ENCODE measurements around the gene MRPL1. TPM values are rescaled to one million over a fixed set of nuclear protein-coding genes. Genes with fewer than 3 reads are reported as not detected.

MRPL1 gene
- total and polyA plus RNA-seq, 4 donors = 32.5 to 44.7 (median 35.9) TPM

- H3K36me3 ChIP-seq (ENCODE audit: control insufficient read depth, insufficient read depth, low read length) = no peaks in the 10 kb centered on the region
- H3K4me1 ChIP-seq (ENCODE audit: control insufficient read depth, insufficient read depth, low read length) = no peaks in the 10 kb centered on the region
- H3K4me3 ChIP-seq (ENCODE audit: low read depth, low read length) = no peak overlapping the region
- DNase-seq (ENCODE audit: low read depth in 4 of 6, low spot score in 6 of 6) = no peak
- no peak overlapping the region for H3K27ac ChIP-seq (ENCODE audit: low read depth, low read length)
- no peaks in the 10 kb centered on the region for H3K27me3 ChIP-seq (ENCODE audit: control insufficient read depth, insufficient read depth, low read length)
- no peaks in the 10 kb centered on the region for H3K9me3 ChIP-seq (ENCODE audit: control insufficient read depth, insufficient read depth, low read length)
Measured at GRCh38 chr4:77990456-77990855, 127.8 kb downstream of the MRPL1 start.

GRCh38 chr4:77990904-77991358 is 128.3 kb downstream of the MRPL1 start:
- Histone ChIP-seq H3K4me1 (ENCODE audit: control insufficient read depth, insufficient read depth, low read length) (no peaks in the 10 kb centered on the region), H3K36me3 (ENCODE audit: control insufficient read depth, insufficient read depth, low read length) (no peaks in the 10 kb centered on the region), H3K4me3 (ENCODE audit: low read depth, low read length) (no peak overlapping the region), H3K9me3 (ENCODE audit: control insufficient read depth, insufficient read depth, low read length) (no peaks in the 10 kb centered on the region), H3K27ac (ENCODE audit: low read depth, low read length) (no peak overlapping the region), H3K27me3 (ENCODE audit: control insufficient read depth, insufficient read depth, low read length) (no peaks in the 10 kb centered on the region)
- peak in 1 of 6 donors; percentile 21 for DNase-seq (ENCODE audit: low read depth in 4 of 6, low spot score in 6 of 6)
- no CpG with 5 or more reads among the region's 2 CpGs for WGBS (ENCODE audit: insufficient coverage)

- no peaks in the 10 kb centered on the region for H3K4me1 ChIP-seq (ENCODE audit: control insufficient read depth, insufficient read depth, low read length)
- H3K9me3 ChIP-seq (ENCODE audit: control insufficient read depth, insufficient read depth, low read length) = no peaks in the 10 kb centered on the region
- WGBS (ENCODE audit: insufficient coverage) = 63% methylated on average over 1 of the region's 1 CpG
- no peaks in the 10 kb centered on the region for H3K36me3 ChIP-seq (ENCODE audit: control insufficient read depth, insufficient read depth, low read length)
- no peak overlapping the region for H3K27ac ChIP-seq (ENCODE audit: low read depth, low read length)
- DNase-seq (ENCODE audit: low read depth in 4 of 6, low spot score in 6 of 6) = peak in 2 of 6 donors; percentile 35 to 49
- H3K27me3 ChIP-seq (ENCODE audit: control insufficient read depth, insufficient read depth, low read length) = no peaks in the 10 kb centered on the region
- H3K4me3 ChIP-seq (ENCODE audit: low read depth, low read length) = no peak overlapping the region
Measured at GRCh38 chr4:77992581-77992980, 130.0 kb downstream of the MRPL1 start.

GRCh38 chr4:77994194-77994721 is 131.6 kb downstream of the MRPL1 start:
- no peaks in the 10 kb centered on the region for H3K27me3 ChIP-seq (ENCODE audit: control insufficient read depth, insufficient read depth, low read length)
- DNase-seq (ENCODE audit: low read depth in 4 of 6, low spot score in 6 of 6) = peak in 5 of 6 donors; percentile 31 to 82 (median 33)
- H3K27ac ChIP-seq (ENCODE audit: low read depth, low read length) = no peak overlapping the region
- H3K9me3 ChIP-seq (ENCODE audit: control insufficient read depth, insufficient read depth, low read length) = no peaks in the 10 kb centered on the region
- H3K36me3 ChIP-seq (ENCODE audit: control insufficient read depth, insufficient read depth, low read length) = no peaks in the 10 kb centered on the region
- no peaks in the 10 kb centered on the region for H3K4me1 ChIP-seq (ENCODE audit: control insufficient read depth, insufficient read depth, low read length)
- H3K4me3 ChIP-seq (ENCODE audit: low read depth, low read length) = no peak overlapping the region

- no peaks in the 10 kb centered on the region for H3K36me3 ChIP-seq (ENCODE audit: control insufficient read depth, insufficient read depth, low read length)
- H3K4me1 ChIP-seq (ENCODE audit: control insufficient read depth, insufficient read depth, low read length) = no peaks in the 10 kb centered on the region
- WGBS (ENCODE audit: insufficient coverage) = 0% methylated on average over 1 of the region's 3 CpGs
- H3K4me3 ChIP-seq (ENCODE audit: low read depth, low read length) = no peak overlapping the region
- no peaks in the 10 kb centered on the region for H3K9me3 ChIP-seq (ENCODE audit: control insufficient read depth, insufficient read depth, low read length)
- DNase-seq (ENCODE audit: low read depth in 4 of 6, low spot score in 6 of 6) = no peak
- H3K27me3 ChIP-seq (ENCODE audit: control insufficient read depth, insufficient read depth, low read length) = no peaks in the 10 kb centered on the region
- H3K27ac ChIP-seq (ENCODE audit: low read depth, low read length) = no peak overlapping the region
Measured at GRCh38 chr4:77996076-77996475, 133.4 kb downstream of the MRPL1 start.

- H3K36me3 ChIP-seq (ENCODE audit: control insufficient read depth, insufficient read depth, low read length) = no peaks in the 10 kb centered on the region
- H3K9me3 ChIP-seq (ENCODE audit: control insufficient read depth, insufficient read depth, low read length) = no peaks in the 10 kb centered on the region
- no peak for DNase-seq (ENCODE audit: low read depth in 4 of 6, low spot score in 6 of 6)
- no peaks in the 10 kb centered on the region for H3K27me3 ChIP-seq (ENCODE audit: control insufficient read depth, insufficient read depth, low read length)
- H3K27ac ChIP-seq (ENCODE audit: low read depth, low read length) = no peak overlapping the region
- no CpG with 5 or more reads among the region's 1 CpG for WGBS (ENCODE audit: insufficient coverage)
- no peaks in the 10 kb centered on the region for H3K4me1 ChIP-seq (ENCODE audit: control insufficient read depth, insufficient read depth, low read length)
- H3K4me3 ChIP-seq (ENCODE audit: low read depth, low read length) = no peak overlapping the region
Measured at GRCh38 chr4:78001531-78001930, 138.9 kb downstream of the MRPL1 start.

- no peak overlapping the region for H3K27ac ChIP-seq (ENCODE audit: low read depth, low read length)
- WGBS (ENCODE audit: insufficient coverage) = no CpG with 5 or more reads among the region's 4 CpGs
- no peak overlapping the region for H3K4me3 ChIP-seq (ENCODE audit: low read depth, low read length)
- DNase-seq (ENCODE audit: low read depth in 4 of 6, low spot score in 6 of 6) = no peak
- no peaks in the 10 kb centered on the region for H3K36me3 ChIP-seq (ENCODE audit: control insufficient read depth, insufficient read depth, low read length)
- no peaks in the 10 kb centered on the region for H3K4me1 ChIP-seq (ENCODE audit: control insufficient read depth, insufficient read depth, low read length)
- H3K27me3 ChIP-seq (ENCODE audit: control insufficient read depth, insufficient read depth, low read length) = no peaks in the 10 kb centered on the region
- H3K9me3 ChIP-seq (ENCODE audit: control insufficient read depth, insufficient read depth, low read length) = no peaks in the 10 kb centered on the region
Measured at GRCh38 chr4:78002260-78002659, 139.6 kb downstream of the MRPL1 start.

Small RNA genes lying within 50 kb of the gene (small RNA-seq; reads per million reads assigned to genes)
- gene AC112225.1 (ENCODE audit: low replicate concordance) = not detected

Other genes starting within 250 kb of the MRPL1 start
- gene CNOT6L, start 43.5 kb upstream of the MRPL1 start, total RNA-seq = 10 to 100 TPM; 19.6 to 47.3 TPM
- gene CNOT6L, start 43.5 kb upstream of the MRPL1 start, polyA plus RNA-seq (ENCODE audit: insufficient read length in 2 of 2) = 10 to 100 TPM; 15.4 to 21.7 TPM
- 10 to 100 TPM; 22.0 to 24.0 TPM for gene FRAS1, start 194.5 kb downstream of the MRPL1 start, total RNA-seq
- gene FRAS1, start 194.5 kb downstream of the MRPL1 start, polyA plus RNA-seq (ENCODE audit: insufficient read length in 2 of 2) = 10 to 100 TPM in 1 of 2 donors, 1 to 10 TPM in 1; 7.5 to 10.9 TPM